ENCODE measurements around the gene MMP7.

The MMP7 gene

DNA sequence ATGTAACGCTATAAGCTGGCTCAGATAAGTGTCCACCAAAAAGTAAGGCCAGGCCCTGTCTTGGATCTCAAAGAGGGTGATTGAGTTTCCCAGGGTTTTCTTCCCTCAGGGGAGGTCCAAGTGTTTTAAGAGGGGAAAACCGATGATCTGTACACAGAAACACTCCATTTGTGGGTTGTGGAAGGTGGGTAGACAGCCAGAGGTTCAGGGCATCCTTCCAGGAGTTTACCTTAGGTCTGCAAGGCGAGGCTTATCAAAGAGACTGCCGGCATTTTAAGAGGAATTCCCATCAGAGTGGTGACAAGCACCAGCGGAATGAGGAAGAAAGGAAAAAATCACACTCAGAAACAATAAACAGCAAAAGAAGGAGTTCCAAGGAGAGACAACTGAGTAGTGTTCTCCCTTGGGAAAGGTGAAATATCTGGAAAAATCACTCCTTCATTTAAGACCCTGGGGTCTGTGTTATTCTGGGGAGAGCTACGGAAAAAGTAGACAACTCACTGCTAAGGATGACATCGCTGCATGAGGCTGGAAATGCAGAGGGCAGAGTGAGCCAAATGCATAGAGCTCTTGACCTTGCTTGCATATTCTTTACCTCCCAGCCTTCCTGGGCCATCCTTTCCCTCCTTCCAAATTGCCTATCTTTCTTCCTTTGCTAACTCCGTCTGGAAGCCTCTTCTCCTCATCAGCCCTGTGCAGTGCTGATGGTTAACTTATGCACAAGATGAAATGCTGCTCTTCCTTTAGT lies 22.1 kb upstream of the MMP7 start:
- no peaks in the 10 kb centered on the region for H3K9me3 Mint-ChIP-seq
- no peak for DNase-seq (ENCODE audit: low spot score)
- peaks cover 3% of the 10 kb centered on the region for H3K36me3 Mint-ChIP-seq (ENCODE audit: low read depth)
- H3K4me3 Mint-ChIP-seq = no peak overlapping the region
- no peak overlapping the region for H3K27ac Mint-ChIP-seq
- H3K27me3 Mint-ChIP-seq (ENCODE audit: low read depth) = no peaks in the 10 kb centered on the region
- H3K4me1 Mint-ChIP-seq (ENCODE audit: low read depth) = no peaks in the 10 kb centered on the region

DNA sequence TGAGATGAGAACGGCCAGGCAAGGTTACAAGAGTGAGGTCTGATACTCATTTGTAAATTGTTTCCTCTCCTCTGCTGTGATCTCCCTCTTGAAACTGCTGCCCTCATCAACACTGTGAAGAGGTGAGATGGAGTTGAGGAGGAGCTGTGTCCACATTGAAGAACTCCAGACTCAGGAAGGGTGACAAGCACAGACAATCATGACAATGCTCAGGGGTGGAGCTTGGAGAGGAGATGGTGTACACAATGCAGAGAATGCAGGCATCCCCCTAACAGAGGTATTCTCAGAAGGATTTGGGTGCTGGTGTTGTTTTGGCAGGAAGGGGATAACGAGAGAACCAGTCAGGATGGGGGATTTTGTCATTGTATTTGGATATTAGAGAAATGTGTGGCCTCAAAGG lies 21.5 kb upstream of the MMP7 start:
- no peak overlapping the region for H3K27ac Mint-ChIP-seq
- no peaks in the 10 kb centered on the region for H3K27me3 Mint-ChIP-seq (ENCODE audit: low read depth)
- DNase-seq (ENCODE audit: low spot score) = no peak
- no peak overlapping the region for H3K4me3 Mint-ChIP-seq
- no peaks in the 10 kb centered on the region for H3K9me3 Mint-ChIP-seq
- no peaks in the 10 kb centered on the region for H3K36me3 Mint-ChIP-seq (ENCODE audit: low read depth)
- H3K4me1 Mint-ChIP-seq (ENCODE audit: low read depth) = no peaks in the 10 kb centered on the region

DNA sequence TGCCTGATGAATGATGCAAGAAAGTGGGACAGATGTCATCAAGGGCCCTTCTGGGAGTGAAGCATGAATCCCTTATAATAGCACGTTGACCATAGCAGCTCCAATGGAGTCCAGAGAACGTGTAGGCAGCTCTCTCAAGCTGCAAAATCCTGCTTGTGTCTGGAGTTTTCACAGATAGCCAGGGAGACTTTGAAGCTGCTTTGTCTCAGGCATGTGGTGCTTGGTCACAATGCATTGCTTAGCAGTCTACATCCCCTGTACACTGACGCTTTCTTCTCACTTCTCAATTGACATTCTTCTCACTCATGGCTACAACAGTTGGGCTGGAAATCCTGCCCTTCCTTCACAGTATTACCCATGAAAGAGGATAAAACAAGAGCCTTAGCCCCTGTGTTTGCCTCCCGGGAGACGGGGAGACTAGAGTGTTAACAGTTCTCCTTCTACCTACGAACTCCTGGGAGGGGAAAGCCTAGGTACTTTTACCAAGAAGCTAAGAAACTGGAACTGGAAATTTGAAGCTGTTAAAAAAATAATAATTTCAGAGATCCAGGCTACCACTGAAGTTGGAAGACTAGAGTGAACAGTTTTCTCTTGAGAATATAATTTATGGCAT lies 20.7 kb upstream of the MMP7 start:
- Mint-ChIP-seq H3K4me1 (ENCODE audit: low read depth) (peaks cover 1% of the 10 kb centered on the region), H3K9me3 (no peaks in the 10 kb centered on the region), H3K4me3 (no peak overlapping the region), H3K27ac (no peak overlapping the region), H3K36me3 (ENCODE audit: low read depth) (no peaks in the 10 kb centered on the region), H3K27me3 (ENCODE audit: low read depth) (no peaks in the 10 kb centered on the region)
- no peak for DNase-seq (ENCODE audit: low spot score)

DNA sequence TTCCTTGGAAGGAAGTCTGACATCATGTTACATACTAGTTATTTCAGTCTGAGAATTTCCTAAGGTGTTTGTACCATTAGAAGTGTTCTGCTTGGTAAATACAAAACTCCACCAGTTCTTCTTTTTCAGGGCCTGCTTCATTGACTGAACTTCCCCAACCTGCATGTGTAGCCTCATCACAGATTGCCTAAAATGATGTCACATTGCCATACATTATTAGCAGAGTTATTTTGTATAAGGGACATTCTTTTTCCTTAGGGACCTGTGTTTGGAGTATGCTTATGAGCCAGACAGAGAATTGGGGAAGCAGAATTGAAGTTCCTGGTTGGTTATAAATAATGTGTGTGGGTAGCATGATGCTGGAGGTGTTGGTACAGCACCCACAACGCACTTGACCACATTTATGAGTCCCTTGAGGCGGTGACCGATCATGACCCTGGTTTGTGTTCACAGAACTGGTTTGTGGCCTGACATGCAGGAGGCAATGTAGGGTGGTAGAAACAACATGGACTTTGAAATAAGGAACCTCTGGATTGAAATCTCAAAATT lies 16.4 kb upstream of the MMP7 start:
- DNase-seq (ENCODE audit: low spot score) = no peak
- H3K4me1 Mint-ChIP-seq (ENCODE audit: low read depth) = peaks cover 13% of the 10 kb centered on the region
- no peaks in the 10 kb centered on the region for H3K36me3 Mint-ChIP-seq (ENCODE audit: low read depth)
- H3K4me3 Mint-ChIP-seq = no peak overlapping the region
- peaks cover under 1% of the 10 kb centered on the region for H3K27me3 Mint-ChIP-seq (ENCODE audit: low read depth)
- no peak overlapping the region for H3K27ac Mint-ChIP-seq
- H3K9me3 Mint-ChIP-seq = no peaks in the 10 kb centered on the region

DNA sequence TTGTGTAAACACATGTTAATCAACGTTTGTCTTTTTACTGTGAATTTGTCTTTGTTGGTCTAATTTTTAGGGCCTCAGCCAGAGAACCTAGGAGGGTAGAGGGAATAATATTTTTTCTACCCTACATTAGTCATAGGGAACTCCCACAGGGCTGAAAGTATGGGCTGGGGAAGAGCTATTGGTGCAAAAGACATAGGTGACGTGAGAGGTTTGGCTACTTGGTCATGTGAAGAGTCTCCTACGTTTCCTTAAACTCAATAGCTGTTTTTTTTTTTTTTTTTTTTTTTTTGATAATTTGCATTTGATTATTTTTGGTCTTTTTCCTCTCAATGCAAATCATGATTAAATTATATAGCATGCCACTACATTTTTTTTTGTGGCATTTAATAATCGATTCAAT lies 15.9 kb upstream of the MMP7 start:
- no peak overlapping the region for H3K27ac Mint-ChIP-seq
- peaks cover 13% of the 10 kb centered on the region for H3K4me1 Mint-ChIP-seq (ENCODE audit: low read depth)
- no peak overlapping the region for H3K4me3 Mint-ChIP-seq
- H3K27me3 Mint-ChIP-seq (ENCODE audit: low read depth) = peaks cover 2% of the 10 kb centered on the region
- no peaks in the 10 kb centered on the region for H3K36me3 Mint-ChIP-seq (ENCODE audit: low read depth)
- H3K9me3 Mint-ChIP-seq = no peaks in the 10 kb centered on the region
- no peak for DNase-seq (ENCODE audit: low spot score)

DNA sequence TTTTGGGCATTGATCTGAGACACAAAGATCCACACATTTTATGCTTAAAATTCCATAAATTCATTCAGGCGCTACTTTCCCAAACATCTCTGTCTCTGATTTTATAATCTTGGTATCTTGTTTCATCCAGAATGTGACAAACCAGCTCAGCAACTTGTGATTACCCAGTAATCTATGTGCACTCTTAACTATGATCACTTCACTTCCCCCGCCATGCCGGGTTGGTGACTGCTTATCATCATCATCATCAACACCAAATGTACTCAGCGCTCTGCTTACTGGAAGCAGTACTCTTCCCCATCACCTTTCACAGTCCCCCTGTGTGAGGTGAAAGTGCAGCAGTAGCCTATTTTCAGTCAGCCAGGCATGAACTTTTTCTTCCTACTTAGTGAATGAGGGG lies 15.2 kb upstream of the MMP7 start:
- Mint-ChIP-seq H3K9me3 (no peaks in the 10 kb centered on the region), H3K27ac (no peak overlapping the region), H3K27me3 (ENCODE audit: low read depth) (peaks cover 6% of the 10 kb centered on the region), H3K36me3 (ENCODE audit: low read depth) (no peaks in the 10 kb centered on the region), H3K4me3 (no peak overlapping the region), H3K4me1 (ENCODE audit: low read depth) (peaks cover 13% of the 10 kb centered on the region)
- DNase-seq (ENCODE audit: low spot score) = no peak

DNA sequence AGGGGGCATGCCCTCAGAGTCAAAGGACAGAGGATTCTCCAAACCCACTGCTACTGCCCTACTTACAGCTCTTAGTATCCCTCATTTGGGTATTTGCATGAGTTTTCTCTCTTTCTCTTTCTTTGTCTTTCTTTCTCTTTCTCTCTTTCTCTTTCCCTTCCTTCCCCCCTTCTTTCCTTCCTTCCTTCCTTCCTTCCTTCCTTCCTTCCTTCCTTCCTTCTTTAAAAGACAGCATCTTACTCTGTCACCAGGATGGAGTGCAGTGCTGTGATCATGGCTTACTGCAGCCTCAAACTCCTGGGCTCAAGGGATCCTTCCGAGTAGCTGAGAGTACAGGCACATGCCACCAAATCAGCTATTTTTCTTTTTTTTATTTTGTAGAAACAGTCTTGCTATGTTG lies 14.0 kb upstream of the MMP7 start:
- H3K36me3 Mint-ChIP-seq (ENCODE audit: low read depth) = no peaks in the 10 kb centered on the region
- DNase-seq (ENCODE audit: low spot score) = no peak
- H3K4me3 Mint-ChIP-seq = no peak overlapping the region
- peaks cover 13% of the 10 kb centered on the region for H3K4me1 Mint-ChIP-seq (ENCODE audit: low read depth)
- no peak overlapping the region for H3K27ac Mint-ChIP-seq
- H3K9me3 Mint-ChIP-seq = no peaks in the 10 kb centered on the region
- peaks cover 9% of the 10 kb centered on the region for H3K27me3 Mint-ChIP-seq (ENCODE audit: low read depth)

DNA sequence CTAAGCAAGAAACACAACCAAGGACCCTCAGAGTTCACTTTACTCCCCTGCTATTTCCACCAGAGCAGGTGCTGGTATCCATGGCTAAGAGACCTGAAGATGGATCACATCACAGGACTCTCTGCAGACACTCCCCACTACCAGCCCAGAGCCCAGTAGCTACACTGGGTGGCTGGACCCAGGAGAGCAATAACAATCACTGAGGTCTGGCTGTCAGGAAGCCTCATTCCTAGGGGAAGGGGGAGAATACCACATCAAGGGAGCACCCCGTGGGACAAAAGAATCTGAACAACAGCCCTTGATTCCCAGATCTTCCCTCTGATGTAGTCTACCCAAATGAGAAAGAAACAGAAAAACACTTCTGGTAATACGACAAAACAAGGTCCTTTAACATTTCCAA lies 9.0 kb upstream of the MMP7 start:
- Mint-ChIP-seq H3K4me1 (ENCODE audit: low read depth) (peaks cover 3% of the 10 kb centered on the region), H3K36me3 (ENCODE audit: low read depth) (no peaks in the 10 kb centered on the region), H3K27ac (no peak overlapping the region), H3K4me3 (no peak overlapping the region), H3K27me3 (ENCODE audit: low read depth) (peaks cover 33% of the 10 kb centered on the region), H3K9me3 (no peaks in the 10 kb centered on the region)
- DNase-seq (ENCODE audit: low spot score) = no peak

DNA sequence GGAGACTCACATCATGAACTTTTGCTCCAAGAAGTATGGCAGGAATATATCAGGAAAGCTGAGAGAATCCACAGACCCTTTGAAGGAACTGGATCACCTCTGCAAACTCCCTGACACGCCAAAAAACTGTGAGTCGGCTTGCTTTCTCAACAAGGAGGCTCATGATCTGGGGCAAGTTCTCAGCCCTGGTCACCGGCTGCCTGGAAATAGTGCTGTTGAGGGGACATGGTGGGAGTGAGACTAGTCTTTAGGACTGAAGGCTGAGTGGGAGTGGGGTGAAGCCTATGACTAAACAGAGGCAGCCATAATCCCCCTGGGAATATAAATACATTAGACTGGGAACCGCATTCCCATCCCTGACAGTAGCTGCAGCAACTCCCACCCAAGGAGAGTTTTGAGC lies 8.4 kb upstream of the MMP7 start:
- no peaks in the 10 kb centered on the region for H3K36me3 Mint-ChIP-seq (ENCODE audit: low read depth)
- peaks cover 38% of the 10 kb centered on the region for H3K27me3 Mint-ChIP-seq (ENCODE audit: low read depth)
- no peaks in the 10 kb centered on the region for H3K9me3 Mint-ChIP-seq
- no peak overlapping the region for H3K4me3 Mint-ChIP-seq
- DNase-seq (ENCODE audit: low spot score) = no peak
- H3K27ac Mint-ChIP-seq = no peak overlapping the region
- peaks cover 3% of the 10 kb centered on the region for H3K4me1 Mint-ChIP-seq (ENCODE audit: low read depth)

DNA sequence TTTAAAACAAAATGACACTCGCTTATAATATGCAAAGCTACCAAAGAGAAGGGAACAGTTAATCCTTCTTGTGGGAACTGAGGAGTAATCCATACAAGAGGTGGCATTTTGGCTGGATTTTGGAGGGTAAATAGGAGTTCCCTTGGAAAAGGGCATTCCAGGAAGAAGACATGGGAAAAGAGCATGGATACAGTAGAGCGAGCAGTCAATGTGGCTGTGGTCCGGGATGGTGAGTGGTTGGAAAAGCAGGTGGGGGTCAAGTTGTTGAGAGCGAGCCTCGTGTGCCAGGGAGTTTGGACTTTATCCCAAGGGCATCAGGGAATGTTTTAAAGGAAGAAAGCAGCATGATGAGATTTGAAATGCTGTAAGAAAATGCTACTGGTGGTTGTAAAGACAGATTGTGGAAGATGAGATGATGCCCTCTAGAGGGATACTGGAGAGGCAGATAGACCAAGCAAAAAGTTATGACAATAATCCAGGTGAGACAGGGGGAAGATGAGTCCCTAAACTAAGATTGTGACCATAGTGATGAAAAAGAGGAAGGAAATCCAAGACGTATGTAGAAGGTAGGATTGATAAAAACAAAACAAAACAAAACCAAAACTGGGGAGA lies 3.8 kb upstream of the MMP7 start:
- Mint-ChIP-seq H3K4me1 (ENCODE audit: low read depth) (peaks cover 7% of the 10 kb centered on the region), H3K4me3 (no peak overlapping the region)

DNA sequence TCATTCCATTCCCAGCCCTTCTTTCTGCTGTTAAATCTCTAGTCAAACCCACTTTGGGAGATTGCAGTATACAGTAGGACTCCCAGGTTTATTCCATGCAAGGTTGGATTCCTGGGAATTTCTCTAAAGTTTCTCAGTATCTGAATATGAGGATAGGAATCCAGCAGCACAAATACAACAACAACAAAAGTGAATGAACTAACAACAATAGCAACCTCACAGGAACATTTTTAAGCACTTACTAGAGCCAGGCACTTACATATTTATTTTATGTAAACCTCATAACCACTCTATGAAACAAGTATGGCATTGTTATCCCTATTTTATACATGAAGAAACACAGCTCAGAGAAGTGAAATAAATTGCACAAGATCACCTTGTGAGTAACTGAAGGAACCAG lies 1.9 kb downstream of the MMP7 start:
- Mint-ChIP-seq H3K4me3 (no peak overlapping the region), H3K4me1 (ENCODE audit: low read depth) (peaks cover 4% of the 10 kb centered on the region)

More for the DNA sequence above, 3.8 kb upstream of the MMP7 start:
- no peak overlapping the region for H3K27ac Mint-ChIP-seq
- H3K36me3 Mint-ChIP-seq (ENCODE audit: low read depth) = no peaks in the 10 kb centered on the region
- peaks cover 28% of the 10 kb centered on the region for H3K27me3 Mint-ChIP-seq (ENCODE audit: low read depth)
- DNase-seq (ENCODE audit: low spot score) = no peak
- no peaks in the 10 kb centered on the region for H3K9me3 Mint-ChIP-seq

DNA sequence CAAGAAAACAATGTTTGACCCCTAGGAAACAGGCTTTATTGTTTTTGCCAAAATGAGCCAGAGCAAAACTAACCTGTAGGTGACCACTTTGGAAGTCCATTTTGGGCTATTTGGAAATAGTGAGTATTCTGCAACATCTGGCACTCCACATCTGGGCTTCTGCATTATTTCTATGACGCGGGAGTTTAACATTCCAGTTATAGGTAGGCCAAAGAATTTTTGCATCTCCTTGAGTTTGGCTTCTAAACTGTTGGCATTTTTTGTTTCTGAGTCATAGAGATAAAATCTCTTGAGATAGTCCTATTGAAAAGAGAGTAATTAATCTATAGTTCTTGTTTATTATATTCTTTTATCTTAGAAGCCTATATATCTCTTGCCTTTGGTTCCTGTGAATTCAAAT lies 2.9 kb downstream of the MMP7 start:
- Mint-ChIP-seq H3K27ac (no peak overlapping the region), H3K27me3 (ENCODE audit: low read depth) (peaks cover 8% of the 10 kb centered on the region), H3K36me3 (ENCODE audit: low read depth) (no peaks in the 10 kb centered on the region), H3K4me1 (ENCODE audit: low read depth) (peaks cover 4% of the 10 kb centered on the region), H3K4me3 (no peak overlapping the region), H3K9me3 (no peaks in the 10 kb centered on the region)
- no peak for DNase-seq (ENCODE audit: low spot score)

More for the DNA sequence above, 1.9 kb downstream of the MMP7 start:
- Mint-ChIP-seq H3K9me3 (no peaks in the 10 kb centered on the region), H3K36me3 (ENCODE audit: low read depth) (no peaks in the 10 kb centered on the region), H3K27ac (no peak overlapping the region), H3K27me3 (ENCODE audit: low read depth) (peaks cover 7% of the 10 kb centered on the region)
- DNase-seq (ENCODE audit: low spot score) = no peak

DNA sequence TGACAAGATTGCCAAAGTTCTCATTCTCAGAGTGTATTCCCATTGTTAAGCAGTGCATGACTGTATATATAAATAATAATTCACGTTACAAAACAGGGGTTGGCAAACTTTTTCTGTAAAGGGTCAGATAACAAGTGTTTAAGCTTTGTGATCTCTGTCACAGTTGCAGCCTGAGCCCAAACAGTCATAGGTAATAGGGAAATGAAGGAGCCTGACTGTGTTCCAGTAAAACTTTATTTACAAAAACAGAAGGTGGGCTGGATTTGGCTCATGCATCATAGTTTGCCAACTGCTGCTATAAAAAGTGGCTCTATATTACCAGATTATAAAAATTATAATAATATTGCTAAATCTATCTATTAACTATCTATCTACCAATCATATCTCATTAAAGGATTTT lies 3.5 kb downstream of the MMP7 start:
- no peak overlapping the region for H3K4me3 Mint-ChIP-seq
- H3K27me3 Mint-ChIP-seq (ENCODE audit: low read depth) = peaks cover 13% of the 10 kb centered on the region
- no peaks in the 10 kb centered on the region for H3K36me3 Mint-ChIP-seq (ENCODE audit: low read depth)
- no peak for DNase-seq (ENCODE audit: low spot score)
- no peaks in the 10 kb centered on the region for H3K9me3 Mint-ChIP-seq
- H3K4me1 Mint-ChIP-seq (ENCODE audit: low read depth) = peaks cover 10% of the 10 kb centered on the region
- no peak overlapping the region for H3K27ac Mint-ChIP-seq

DNA sequence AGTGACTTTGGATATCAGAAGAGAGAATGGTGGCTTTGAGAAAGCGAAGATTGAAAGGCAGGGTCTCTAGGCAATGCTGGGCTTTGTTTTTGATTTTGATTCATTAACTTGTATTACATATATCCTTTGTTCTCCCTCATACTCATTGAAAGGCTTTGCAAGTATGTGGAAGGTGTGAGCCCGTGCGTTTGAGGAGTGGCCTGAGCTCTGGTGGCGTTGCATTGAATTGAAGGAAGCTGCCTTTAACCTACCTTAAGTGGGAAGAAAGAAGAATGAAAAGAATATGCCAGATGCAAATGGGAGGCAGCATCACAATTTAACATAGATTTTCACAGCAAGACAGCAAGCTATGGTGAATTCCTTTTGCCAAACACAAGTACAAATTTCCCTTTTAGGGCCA lies 6.7 kb downstream of the MMP7 start:
- Mint-ChIP-seq H3K27me3 (ENCODE audit: low read depth) (peaks cover 30% of the 10 kb centered on the region), H3K4me1 (ENCODE audit: low read depth) (peaks cover 6% of the 10 kb centered on the region), H3K4me3 (no peak overlapping the region), H3K27ac (no peak overlapping the region), H3K9me3 (no peaks in the 10 kb centered on the region), H3K36me3 (ENCODE audit: low read depth) (no peaks in the 10 kb centered on the region)
- no peak for DNase-seq (ENCODE audit: low spot score)

Measured in T-helper 2 cell treated with Interferon-gamma antibody and Interleukin-4, amounts not matched to agents 5 μg/mL and 100 μg/mL, for 36 hours (primary cell).